Measurements from ENCODE around the gene SNX13.

SNX13 gene

DNA sequence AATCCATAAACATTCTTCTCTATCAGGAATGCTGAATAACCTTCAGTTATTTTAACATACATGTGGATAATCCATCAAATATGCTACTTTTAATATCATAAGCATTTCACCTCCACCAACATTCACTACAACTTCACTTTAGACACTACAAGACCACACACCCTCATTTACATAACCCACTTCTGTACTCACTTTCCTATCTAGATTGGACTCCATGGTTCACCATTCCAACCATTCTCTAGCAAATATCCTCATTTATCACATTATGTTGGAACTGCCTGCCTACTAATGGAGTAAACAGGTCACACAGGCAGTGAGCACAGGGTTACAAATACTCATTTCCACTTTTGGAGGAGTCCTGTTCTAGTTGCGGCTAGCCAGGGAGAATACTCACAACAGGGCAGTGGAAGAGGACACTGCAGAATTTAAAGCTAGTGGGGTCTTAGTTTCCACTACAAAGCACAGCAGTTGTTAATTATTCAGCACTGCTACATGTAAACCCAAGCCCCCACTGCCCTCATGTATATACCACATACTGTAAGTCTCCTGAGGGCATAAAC is 18.4 kb downstream of the SNX13 start:
- no peak for DNase-seq (ENCODE audit: low read depth, low spot score)
- TF ChIP-seq, protein P1, sequence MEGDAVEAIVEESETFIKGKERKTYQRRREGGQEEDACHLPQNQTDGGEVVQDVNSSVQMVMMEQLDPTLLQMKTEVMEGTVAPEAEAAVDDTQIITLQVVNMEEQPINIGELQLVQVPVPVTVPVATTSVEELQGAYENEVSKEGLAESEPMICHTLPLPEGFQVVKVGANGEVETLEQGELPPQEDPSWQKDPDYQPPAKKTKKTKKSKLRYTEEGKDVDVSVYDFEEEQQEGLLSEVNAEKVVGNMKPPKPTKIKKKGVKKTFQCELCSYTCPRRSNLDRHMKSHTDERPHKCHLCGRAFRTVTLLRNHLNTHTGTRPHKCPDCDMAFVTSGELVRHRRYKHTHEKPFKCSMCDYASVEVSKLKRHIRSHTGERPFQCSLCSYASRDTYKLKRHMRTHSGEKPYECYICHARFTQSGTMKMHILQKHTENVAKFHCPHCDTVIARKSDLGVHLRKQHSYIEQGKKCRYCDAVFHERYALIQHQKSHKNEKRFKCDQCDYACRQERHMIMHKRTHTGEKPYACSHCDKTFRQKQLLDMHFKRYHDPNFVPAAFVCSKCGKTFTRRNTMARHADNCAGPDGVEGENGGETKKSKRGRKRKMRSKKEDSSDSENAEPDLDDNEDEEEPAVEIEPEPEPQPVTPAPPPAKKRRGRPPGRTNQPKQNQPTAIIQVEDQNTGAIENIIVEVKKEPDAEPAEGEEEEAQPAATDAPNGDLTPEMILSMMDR (IDR thresholded peaks at IDR 0.05; ENCODE audit: low read depth, low read length): no peak
- no peak overlapping the region for H3K4me3 ChIP-seq (ENCODE audit: low read depth, low read length)
- in situ Hi-C loops (cut with HindIII; ENCODE audit: low sequenced_read_pairs): no loop called here

DNA sequence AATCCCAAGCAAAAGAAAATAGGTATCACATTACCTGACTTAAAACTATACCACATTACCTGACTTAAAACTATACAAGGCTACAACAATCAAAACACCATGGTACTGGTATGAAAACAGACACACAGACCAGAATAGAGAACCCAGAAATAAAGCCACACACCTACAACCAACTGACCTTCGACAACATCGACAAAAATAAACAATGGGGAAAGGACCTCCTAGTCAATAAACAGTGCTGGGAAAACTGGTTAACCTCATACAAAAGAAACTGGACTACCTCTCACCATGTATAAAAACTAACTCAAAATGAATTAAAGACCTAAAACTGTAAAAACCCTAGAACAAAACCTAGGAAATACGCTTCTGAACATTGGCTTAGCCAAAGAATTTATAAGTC is 22.5 kb downstream of the SNX13 start:
- TF ChIP-seq, protein P1 (IDR thresholded peaks at IDR 0.05; ENCODE audit: low read depth, low read length): no peak
- no peak for DNase-seq (ENCODE audit: low read depth, low spot score)
- in situ Hi-C loops (cut with HindIII; ENCODE audit: low sequenced_read_pairs): no loop called here
- H3K4me3 ChIP-seq (ENCODE audit: low read depth, low read length): no peak overlapping the region

GRCh38 chr7:17916786-17917185 is 23.5 kb downstream of the SNX13 start:
- DNase-seq (ENCODE audit: low read depth, low spot score): no peak
- TF ChIP-seq, protein P1 (IDR thresholded peaks at IDR 0.05; ENCODE audit: low read depth, low read length): no peak
- H3K4me3 ChIP-seq (ENCODE audit: low read depth, low read length): no peak overlapping the region
- in situ Hi-C loops (cut with HindIII; ENCODE audit: low sequenced_read_pairs): no loop called here

DNA sequence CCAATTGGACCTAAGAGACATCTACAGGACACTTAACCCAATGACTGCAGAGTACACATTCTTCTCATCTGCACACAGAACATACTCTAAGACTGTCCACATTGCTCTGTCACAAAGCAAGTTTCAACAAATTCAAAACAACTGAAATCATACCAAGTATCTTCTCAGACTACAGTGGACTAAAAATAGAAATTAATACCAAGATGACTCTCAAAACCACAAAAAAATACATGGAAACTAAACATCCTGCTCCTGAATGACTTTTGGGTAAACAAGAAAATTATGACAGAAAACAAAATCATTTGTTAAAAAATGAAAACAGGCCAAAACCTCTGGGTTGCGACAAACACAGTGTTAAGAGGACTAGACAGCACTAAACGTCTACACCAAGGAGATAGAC is 24.5 kb downstream of the SNX13 start:
- TF ChIP-seq, protein P1 (IDR thresholded peaks at IDR 0.05; ENCODE audit: low read depth, low read length): no peak
- in situ Hi-C loops (cut with HindIII; ENCODE audit: low sequenced_read_pairs): no loop called here
- no peak overlapping the region for H3K4me3 ChIP-seq (ENCODE audit: low read depth, low read length)
- no peak for DNase-seq (ENCODE audit: low read depth, low spot score)

DNA sequence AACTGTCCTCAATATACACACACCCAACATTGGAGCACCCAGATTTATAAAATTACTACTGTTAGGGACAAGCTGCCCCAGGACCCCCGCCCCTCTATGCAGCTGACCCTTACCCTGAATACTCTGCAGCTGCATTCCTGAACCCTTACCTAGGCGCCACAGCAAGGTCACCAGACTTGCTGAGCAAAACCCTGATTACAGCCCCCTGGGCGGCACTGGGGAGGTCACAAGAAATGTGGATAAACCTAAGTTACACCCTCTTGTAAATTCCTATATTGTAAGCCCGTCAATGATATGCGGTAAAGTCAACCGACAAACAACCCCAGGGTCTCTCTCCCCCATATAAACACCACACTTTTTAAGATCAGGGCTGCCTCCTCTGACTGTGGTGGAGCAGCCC is 25.1 kb downstream of the SNX13 start:
- DNase-seq (ENCODE audit: low read depth, low spot score): no peak
- TF ChIP-seq, protein P1 (IDR thresholded peaks at IDR 0.05; ENCODE audit: low read depth, low read length): no peak
- in situ Hi-C loops (cut with HindIII; ENCODE audit: low sequenced_read_pairs): no loop called here
- no peak overlapping the region for H3K4me3 ChIP-seq (ENCODE audit: low read depth, low read length)

DNA sequence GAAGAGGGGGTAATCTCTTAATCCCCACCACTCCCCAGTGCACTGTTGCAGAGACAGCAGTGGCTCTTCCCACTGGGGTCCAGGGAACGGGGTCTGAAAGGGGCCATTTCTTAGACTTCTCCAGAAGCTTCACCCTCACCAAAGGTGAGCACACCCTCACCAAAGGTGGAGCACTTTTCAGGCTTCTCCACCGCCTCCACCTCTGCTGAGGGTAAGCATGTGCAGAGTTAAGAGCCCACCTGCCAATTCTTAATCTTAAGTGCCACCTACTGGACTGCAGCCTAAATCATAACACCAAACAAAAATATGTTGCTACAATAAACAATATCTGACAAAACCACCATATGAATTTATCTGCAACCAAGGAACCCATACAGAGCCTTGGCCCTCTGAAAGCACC is 27.0 kb downstream of the SNX13 start:
- in situ Hi-C loops (cut with HindIII; ENCODE audit: low sequenced_read_pairs): no loop called here
- TF ChIP-seq, protein P1 (IDR thresholded peaks at IDR 0.05; ENCODE audit: low read depth, low read length): no peak
- H3K4me3 ChIP-seq (ENCODE audit: low read depth, low read length): no peak overlapping the region
- DNase-seq (ENCODE audit: low read depth, low spot score): no peak

Measured in astrocyte of the spinal cord (primary cell).